ENCODE measurements around the gene UGT8.
"Not testable (repeated sequence)": the region's sequence is repeated elsewhere in the genome, so short reads cannot be mapped to it uniquely, and the experiment has no call there.

UGT8 gene

DNA sequence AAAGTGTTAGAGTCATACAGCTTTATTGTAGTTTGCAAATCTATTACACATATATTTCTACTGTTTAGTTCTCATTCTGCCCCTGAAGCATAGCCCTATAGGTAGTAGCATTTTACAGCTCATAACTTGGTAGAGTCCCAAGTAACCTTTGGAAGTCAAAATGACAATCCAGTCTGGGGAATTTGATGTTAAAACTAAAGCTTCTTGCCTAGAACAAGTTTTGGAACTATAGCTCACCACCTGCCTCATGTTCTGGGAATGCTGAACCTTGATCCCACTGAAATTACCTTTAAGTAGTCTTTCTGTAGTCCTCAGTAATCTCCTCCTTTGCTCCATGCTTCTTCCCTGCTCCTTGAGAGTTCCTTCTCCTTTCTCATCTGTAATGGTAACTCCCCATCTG is 8.4 kb downstream of the UGT8 start:
- DNase-seq = no peak

DNA sequence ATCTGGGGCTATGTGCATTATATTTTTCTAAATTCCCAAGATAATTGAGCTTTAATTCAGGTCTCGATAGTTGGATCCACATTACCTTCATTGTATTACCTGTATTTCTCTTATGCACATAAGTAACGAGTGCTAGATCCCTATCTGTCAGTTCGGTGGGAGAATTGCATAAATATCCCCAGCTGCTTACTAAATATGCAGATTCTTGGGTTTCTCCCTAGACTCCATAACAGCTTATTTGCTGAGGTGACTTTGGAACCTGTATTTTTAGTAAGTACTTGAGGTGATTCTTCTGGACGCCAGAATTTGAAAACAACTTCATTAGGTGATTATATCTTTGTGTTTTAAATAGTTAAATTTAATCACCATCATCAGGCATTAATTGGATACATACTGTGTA is 15.0 kb downstream of the UGT8 start:
- no peak for DNase-seq

DNA sequence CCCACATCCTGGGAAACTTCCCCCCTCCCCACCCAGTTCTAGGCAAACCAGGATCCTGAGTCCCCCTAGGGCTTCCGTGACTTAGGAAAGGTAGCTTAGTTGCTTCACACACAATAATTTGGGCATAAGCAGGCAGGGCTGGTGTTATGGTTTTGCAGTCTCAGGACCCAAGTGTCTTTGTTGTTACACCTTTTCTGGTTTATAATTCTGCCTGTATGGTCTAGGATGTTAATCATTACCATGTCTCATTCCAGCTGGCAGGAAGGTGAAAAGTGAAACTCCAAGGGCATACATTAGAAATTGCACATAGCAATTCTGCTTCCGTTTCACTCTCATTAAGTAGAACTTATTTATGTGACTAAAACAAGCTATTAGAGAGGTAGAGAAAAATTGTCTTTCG is 16.8 kb downstream of the UGT8 start:
- no peak for DNase-seq

GRCh38 chr4:114616036-114616435 is 17.4 kb downstream of the UGT8 start:
- DNase-seq = not testable (repeated sequence)

- DNase-seq = no peak
These were observed 27.6 kb downstream of the UGT8 start for GRCh38 chr4:114626196-114626595.

GRCh38 chr4:114636192-114636935 is 37.8 kb downstream of the UGT8 start:
- DNase-seq = no peak

DNA sequence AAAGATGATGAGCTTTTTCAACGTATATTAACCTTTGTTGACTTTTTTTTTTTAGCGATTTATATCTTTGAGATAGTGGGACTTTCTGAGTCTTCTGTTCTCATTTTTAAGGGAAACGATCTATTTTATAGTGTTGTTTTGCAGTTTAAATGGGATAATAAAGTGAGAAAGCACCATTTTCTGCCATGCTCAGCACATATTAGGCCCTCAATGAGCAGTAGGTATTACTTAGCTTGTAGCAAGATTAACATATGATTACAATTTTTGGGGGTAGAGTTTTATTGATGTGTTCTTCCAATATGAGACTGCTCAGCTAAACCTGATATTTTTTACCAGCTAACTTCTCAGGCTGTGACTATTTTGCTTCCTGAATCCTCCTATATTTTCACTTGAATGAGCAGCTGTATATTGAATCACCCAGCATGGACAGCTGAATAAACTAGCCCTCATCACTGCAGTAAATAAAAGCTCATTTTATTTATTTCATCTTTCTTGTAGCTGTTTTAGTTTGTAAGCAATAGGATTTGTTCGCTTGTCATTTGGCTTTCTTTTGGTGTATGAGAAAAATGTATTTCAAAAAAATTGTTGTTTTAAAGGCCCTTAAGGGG is 43.7 kb downstream of the UGT8 start:
- no peak for DNase-seq

DNA sequence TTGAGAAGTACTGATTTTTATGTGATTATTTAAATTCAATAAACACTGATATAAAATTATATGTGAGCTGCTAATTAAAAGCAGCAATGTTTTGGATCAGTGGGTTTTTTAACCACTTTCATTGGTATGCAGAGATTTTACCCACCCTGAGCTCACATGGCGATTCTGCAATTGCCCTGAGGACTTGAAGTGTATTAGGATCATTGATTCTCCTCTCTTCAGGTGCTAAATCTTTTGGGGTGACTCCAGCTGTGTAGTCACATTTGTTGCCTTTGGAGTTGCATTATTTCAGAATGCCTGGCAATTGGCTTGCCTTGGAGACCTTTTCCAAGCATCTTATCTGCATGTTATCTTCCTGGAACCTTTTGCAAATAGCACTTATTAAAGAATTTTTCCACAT is 51.3 kb downstream of the UGT8 start:
- DNase-seq = no peak

DNA sequence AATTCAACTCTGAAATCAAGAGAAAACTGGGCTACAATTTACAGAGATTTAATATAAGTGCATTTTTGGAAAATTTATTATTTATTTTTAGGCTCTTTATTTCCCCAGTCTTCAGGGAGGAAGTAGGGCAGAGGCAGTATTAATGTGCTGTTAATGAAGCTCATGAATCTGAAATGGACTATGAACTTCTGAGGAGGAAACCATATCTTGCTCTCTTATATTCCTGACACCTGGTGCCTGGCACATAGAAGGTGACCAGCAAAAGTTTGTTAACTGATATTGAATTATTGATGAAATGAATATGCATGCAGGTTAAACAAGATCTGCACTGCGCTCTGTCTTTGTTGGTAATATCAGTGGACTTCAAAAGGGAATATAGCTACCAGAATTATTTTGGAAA is 55.1 kb downstream of the UGT8 start:
- no peak for DNase-seq

DNA sequence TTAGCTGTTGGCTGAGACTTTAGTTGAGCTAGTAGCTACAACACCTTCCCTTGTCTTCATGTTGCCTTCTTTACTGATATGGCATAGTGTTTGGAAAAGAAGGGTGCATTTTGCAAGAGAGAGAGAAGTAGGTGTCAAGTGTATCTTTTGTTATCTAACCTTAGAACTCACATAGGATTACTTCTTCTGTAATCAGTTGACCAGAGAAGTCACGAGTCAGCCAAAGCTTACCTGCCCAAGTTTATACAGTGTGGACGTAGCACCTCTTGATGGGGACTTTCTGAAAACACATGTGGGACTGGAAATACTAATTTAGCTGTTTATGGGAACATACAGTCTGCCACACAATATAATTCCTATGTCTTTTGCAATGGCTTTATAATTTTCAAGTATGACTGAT is 56.0 kb downstream of the UGT8 start:
- no peak for DNase-seq

DNA sequence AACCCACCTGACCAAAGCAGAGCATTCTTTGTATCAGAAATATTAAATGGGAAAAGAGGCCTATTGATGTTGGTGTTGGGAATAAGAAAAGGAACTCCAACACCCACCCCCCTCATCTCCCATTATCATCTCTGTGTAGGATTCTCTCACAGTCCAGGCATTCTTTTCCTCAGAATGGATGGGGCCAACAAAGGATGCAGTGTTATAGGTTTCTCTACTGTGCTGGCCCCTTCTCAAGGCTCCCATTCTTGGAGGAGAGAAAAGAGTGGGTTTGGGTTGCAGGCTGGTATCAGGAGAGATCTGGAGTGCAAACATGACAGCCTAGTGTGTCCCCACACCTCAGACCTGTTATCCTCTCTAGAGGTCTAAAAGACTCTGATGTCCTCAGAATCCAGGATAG is 59.6 kb downstream of the UGT8 start:
- no peak for DNase-seq

GRCh38 chr4:114658776-114659175 is 60.2 kb downstream of the UGT8 start:
- no peak for DNase-seq

GRCh38 chr4:114659386-114660008 is 60.9 kb downstream of the UGT8 start:
- DNase-seq = peak; percentile 26

GRCh38 chr4:114663083-114663482 is 64.5 kb downstream of the UGT8 start:
- no peak for DNase-seq

DNA sequence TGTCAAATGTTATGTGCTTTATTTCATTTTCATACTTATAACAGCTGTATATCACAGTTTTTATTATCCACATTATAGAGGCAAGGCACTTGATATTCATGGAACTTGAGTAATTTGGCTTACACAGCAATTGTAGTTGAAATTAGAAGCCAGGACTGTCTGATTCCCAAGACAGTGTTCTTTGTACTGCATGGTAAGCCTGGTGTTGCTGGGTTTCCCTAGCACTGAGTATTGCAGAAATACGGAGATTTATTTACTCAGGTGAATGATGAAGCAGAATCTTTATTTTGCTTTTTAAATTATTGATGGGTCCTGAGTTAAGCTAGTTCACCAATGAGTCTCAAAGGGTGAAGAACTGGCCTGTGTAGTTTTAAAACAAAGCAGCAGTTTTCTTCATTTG is 70.0 kb downstream of the UGT8 start:
- DNase-seq = no peak

GRCh38 chr4:114670733-114671132 is 72.1 kb downstream of the UGT8 start:
- not testable (repeated sequence) for DNase-seq

GRCh38 chr4:114673306-114673705 is 74.7 kb downstream of the UGT8 start:
- DNase-seq = no peak

DNA sequence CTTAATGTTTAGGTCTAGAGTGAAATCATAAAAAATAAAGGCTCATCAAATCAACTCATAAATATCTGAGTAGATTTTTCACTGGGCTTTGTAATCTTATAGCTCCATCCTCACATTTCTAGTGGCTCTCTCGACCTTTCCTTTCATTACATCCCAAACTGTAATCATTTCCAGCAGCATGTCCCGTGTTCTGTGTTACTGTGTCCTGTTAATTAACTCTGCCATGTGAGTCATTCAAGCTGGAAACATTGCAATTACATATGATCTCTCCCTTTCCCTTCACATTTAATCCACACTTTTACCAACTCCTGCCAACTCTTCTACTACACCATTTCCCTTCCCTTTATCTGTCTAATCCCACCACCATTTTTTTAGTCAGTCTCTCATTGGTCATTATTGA is 75.5 kb downstream of the UGT8 start:
- no peak for DNase-seq

- no peak for DNase-seq
These were observed 78.9 kb downstream of the UGT8 start for GRCh38 chr4:114677346-114677979.

DNA sequence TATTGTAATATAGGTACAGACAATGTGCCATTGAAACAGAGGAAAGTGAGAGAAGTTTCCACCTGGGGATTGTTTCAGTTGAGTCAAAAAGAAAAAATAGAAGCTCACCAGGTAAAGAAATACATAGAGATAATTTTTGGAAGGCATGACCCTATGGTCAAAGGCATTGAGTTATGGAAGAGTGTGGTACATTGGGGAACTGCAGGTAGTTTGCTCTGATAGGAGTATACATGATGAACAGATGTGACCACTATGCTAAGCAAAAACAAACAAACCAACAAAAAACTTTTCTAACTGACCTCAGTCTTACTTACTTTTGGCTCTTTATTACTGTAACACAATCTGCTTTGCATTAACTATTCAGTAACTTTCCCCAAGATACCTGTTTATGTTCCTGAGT is 85.9 kb downstream of the UGT8 start:
- DNase-seq = no peak

GRCh38 chr4:114688059-114688458 is 89.5 kb downstream of the UGT8 start:
- DNase-seq = no peak

DNA sequence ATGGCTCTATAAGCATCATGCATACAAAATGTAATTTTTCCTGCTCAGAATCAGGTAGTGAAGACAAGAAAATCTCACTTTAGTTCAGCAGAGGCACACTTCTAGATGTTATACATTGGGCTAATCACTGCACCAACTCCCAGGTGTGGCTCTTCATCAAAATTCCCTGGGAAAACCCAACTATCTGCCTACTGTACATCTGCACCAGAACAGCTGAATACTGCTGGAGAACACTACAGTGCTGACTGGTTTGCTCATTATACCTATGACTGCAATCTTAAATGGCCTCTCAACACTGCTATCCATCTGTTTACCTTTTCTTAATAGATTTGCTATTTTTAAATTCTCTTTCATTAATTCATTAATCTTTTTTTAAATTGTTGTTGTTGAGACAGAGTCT is 92.0 kb downstream of the UGT8 start:
- no peak for DNase-seq

DNA sequence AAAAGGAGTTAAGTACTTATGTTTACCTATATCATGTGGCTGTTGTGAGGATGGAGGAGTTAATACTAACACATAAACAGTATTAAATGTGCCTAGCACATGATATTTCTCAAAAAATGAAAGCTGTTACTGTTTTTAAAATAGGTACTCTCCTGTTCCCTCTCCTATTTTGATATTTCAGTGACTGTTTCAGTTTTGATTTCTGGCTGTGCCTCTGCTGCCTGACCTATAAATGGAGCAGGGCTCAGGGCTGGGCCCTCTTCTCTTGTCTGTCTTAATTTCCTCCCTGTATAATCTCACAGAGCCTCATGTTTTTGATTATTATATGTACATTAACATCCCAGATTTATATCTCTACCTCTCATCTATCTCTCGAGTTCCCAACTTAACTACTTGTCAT is 93.3 kb downstream of the UGT8 start:
- no peak for DNase-seq

DNA sequence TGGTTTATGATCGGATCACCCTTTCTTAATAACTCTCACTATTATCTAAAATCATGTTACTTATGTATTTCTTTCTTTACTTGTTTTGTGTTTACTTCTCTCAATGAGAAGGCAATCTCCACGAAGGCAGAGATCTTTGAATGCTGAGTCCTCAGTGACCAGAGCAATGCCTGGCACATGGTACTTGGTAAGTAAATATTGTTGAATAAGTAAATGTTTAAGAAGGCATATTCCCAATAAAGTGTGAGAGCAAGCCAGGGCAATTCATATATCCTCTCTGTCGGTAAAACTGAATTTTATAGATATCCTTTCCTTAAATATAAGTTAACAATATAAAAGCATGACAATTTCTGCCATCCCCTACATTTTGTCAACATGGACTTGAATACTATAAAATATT is 94.4 kb downstream of the UGT8 start:
- DNase-seq = no peak
